GM12873 (cell line): ENCODE results near the gene MCHR1.

ENCODE experiments used
- TF ChIP-seq, protein P1 (sequence below): IDR thresholded peaks from 2 replicates; pipeline ENCODE4 v1.5.1; 2012; ENCODE audit warnings: low read depth, mild to moderate bottlenecking, moderate library complexity, low read length, control low read depth; ENCODE audit not compliant: insufficient read depth; ENCODE audit errors: missing control alignments

The MCHR1 gene

GRCh38 chr22:40636380-40637182, 42.7 kb upstream of the MCHR1 start, which contains the start of gene MRTFA:
Gene MRTFA (minus strand): TSS chr22:40636719.
- TF ChIP-seq, protein P1, sequence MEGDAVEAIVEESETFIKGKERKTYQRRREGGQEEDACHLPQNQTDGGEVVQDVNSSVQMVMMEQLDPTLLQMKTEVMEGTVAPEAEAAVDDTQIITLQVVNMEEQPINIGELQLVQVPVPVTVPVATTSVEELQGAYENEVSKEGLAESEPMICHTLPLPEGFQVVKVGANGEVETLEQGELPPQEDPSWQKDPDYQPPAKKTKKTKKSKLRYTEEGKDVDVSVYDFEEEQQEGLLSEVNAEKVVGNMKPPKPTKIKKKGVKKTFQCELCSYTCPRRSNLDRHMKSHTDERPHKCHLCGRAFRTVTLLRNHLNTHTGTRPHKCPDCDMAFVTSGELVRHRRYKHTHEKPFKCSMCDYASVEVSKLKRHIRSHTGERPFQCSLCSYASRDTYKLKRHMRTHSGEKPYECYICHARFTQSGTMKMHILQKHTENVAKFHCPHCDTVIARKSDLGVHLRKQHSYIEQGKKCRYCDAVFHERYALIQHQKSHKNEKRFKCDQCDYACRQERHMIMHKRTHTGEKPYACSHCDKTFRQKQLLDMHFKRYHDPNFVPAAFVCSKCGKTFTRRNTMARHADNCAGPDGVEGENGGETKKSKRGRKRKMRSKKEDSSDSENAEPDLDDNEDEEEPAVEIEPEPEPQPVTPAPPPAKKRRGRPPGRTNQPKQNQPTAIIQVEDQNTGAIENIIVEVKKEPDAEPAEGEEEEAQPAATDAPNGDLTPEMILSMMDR, result no peak

GRCh38 chr22:40637183-40638150, 41.8 kb upstream of the MCHR1 start:
- TF ChIP-seq, protein P1, result no peak

GRCh38 chr22:40638261-40638660, 41.0 kb upstream of the MCHR1 start:
- TF ChIP-seq, protein P1, result no peak

- TF ChIP-seq, protein P1, result no peak
These were observed 38.0 kb upstream of the MCHR1 start for GRCh38 chr22:40641269-40641668.

GRCh38 chr22:40642316-40642715, 37.0 kb upstream of the MCHR1 start:
- TF ChIP-seq, protein P1, result no peak

DNA sequence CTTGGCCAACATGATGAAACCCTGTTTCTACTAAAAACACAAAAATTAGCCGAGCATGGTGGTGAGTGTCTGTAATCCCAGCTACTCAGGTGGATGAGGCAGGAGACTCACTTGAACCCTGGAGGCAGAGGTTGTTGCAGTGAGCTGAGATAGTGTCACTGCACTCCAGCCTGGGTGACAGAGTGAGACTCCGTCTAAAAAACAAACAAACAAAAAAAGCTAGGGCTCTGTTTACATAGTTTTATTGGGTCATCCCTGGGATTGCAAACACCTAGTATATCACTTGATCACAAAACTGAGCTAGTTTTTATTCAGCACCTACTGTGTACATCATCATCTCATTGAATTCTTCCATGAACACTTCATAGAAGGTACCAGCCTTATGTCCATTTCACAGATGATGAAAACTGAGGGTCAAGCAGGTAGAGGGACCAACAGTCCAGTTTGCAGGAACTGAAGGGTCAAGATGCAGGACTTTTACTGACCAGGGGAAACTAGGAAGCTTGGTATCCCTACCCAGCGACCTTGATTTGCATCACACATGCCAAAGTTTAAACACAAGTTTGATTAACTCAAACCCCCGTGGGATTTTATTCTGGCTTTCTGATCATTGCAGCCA, 33.6 kb upstream of the MCHR1 start:
- TF ChIP-seq, protein P1, result no peak
